ENCODE measurements around the gene KIAA1217.

Gene KIAA1217

GRCh38 chr10:24425151-24425550 lies 216.2 kb downstream of the KIAA1217 start:
- Histone ChIP-seq H3K4me2 (ENCODE audit: low read length) (no peak overlapping the region), H3K4me1 (no peaks in the 10 kb centered on the region), H3K36me3 (ENCODE audit: control insufficient read depth, insufficient read depth, low read length) (no peaks in the 10 kb centered on the region), H3K9ac (no peak overlapping the region), H3K79me2 (peaks cover 23% of the 10 kb centered on the region), H3K9me3 (ENCODE audit: control insufficient read depth, low read length) (no peaks in the 10 kb centered on the region), H3K4me3 (ENCODE audit: low read depth, low read length) (no peak overlapping the region), H2AFZ (no peak overlapping the region), H3K27me3 (ENCODE audit: control insufficient read depth, insufficient read depth, low read length) (no peaks in the 10 kb centered on the region), H3K27ac (no peak overlapping the region)
- TF ChIP-seq CTCF (IDR thresholded peaks at IDR 0.05): no peak

- H3K4me2 ChIP-seq (ENCODE audit: low read length): no peak overlapping the region
- no peak for TF ChIP-seq CTCF (IDR thresholded peaks at IDR 0.05)
- no peak overlapping the region for H3K9ac ChIP-seq
- no peak overlapping the region for H3K4me3 ChIP-seq (ENCODE audit: low read depth, low read length)
- H3K9me3 ChIP-seq (ENCODE audit: control insufficient read depth, low read length): no peaks in the 10 kb centered on the region
- H3K4me1 ChIP-seq: no peaks in the 10 kb centered on the region
- no peaks in the 10 kb centered on the region for H3K27me3 ChIP-seq (ENCODE audit: control insufficient read depth, insufficient read depth, low read length)
- no peaks in the 10 kb centered on the region for H3K36me3 ChIP-seq (ENCODE audit: control insufficient read depth, insufficient read depth, low read length)
- no peak overlapping the region for H3K27ac ChIP-seq
- no peak overlapping the region for H2AFZ ChIP-seq
- peaks cover 29% of the 10 kb centered on the region for H3K79me2 ChIP-seq
Observed at GRCh38 chr10:24427678-24428409, 218.9 kb downstream of the KIAA1217 start.

GRCh38 chr10:24428410-24428782 lies 219.5 kb downstream of the KIAA1217 start:
- H3K9ac ChIP-seq: no peak overlapping the region
- H3K27ac ChIP-seq: no peak overlapping the region
- TF ChIP-seq CTCF (IDR thresholded peaks at IDR 0.05): no peak

GRCh38 chr10:24430591-24430990 lies 221.7 kb downstream of the KIAA1217 start:
- TF ChIP-seq CTCF (IDR thresholded peaks at IDR 0.05): no peak
- no peaks in the 10 kb centered on the region for H3K27me3 ChIP-seq (ENCODE audit: control insufficient read depth, insufficient read depth, low read length)

More at GRCh38 chr10:24428410-24428782, 219.5 kb downstream of the KIAA1217 start:
- Histone ChIP-seq H3K4me1 (no peaks in the 10 kb centered on the region), H3K9me3 (ENCODE audit: control insufficient read depth, low read length) (no peaks in the 10 kb centered on the region), H3K79me2 (peaks cover 25% of the 10 kb centered on the region), H3K36me3 (ENCODE audit: control insufficient read depth, insufficient read depth, low read length) (no peaks in the 10 kb centered on the region), H3K4me3 (ENCODE audit: low read depth, low read length) (no peak overlapping the region), H3K4me2 (ENCODE audit: low read length) (no peak overlapping the region), H3K27me3 (ENCODE audit: control insufficient read depth, insufficient read depth, low read length) (no peaks in the 10 kb centered on the region), H2AFZ (no peak overlapping the region)

More at GRCh38 chr10:24430591-24430990, 221.7 kb downstream of the KIAA1217 start:
- no peaks in the 10 kb centered on the region for H3K9me3 ChIP-seq (ENCODE audit: control insufficient read depth, low read length)
- no peak overlapping the region for H3K9ac ChIP-seq
- no peak overlapping the region for H3K27ac ChIP-seq
- peaks cover 21% of the 10 kb centered on the region for H3K79me2 ChIP-seq
- no peak overlapping the region for H2AFZ ChIP-seq
- H3K4me2 ChIP-seq (ENCODE audit: low read length): no peak overlapping the region
- no peaks in the 10 kb centered on the region for H3K36me3 ChIP-seq (ENCODE audit: control insufficient read depth, insufficient read depth, low read length)
- H3K4me3 ChIP-seq (ENCODE audit: low read depth, low read length): no peak overlapping the region
- H3K4me1 ChIP-seq: no peaks in the 10 kb centered on the region
